HepG2 (cell line): ENCODE results near the gene KIAA1614. TPM values are rescaled to one million over a fixed set of nuclear protein-coding genes. Genes with fewer than 3 reads are reported as not detected.

ENCODE experiments used
- ASH2L ChIP-seq: fragments of 300-600, 200-600 bp; sonication (generic); IDR thresholded peaks from 2 replicates; pipeline ENCODE4 v1.7.0; 2017; ENCODE audit warnings: low read depth, mild to moderate bottlenecking, moderate library complexity, mixed read lengths, low read length; ENCODE audit not compliant: insufficient read length
- BCL6 ChIP-seq: IDR thresholded peaks from 2 replicates; pipeline ENCODE4 v1.6.1; 2016; ENCODE audit warnings: missing genetic modification reagents, missing compliant biosample characterization
- CHCHD3 ChIP-seq: sonication (generic); formaldehyde crosslinking; IDR thresholded peaks from 2 replicates; pipeline ENCODE4 v1.8.0; 2022; ENCODE audit warnings: mild to moderate bottlenecking, missing genetic modification reagents, moderate library complexity
- CREM ChIP-seq, 2 experiments: sonication (generic) in 1 of 2; formaldehyde crosslinking in 1 of 2; IDR thresholded peaks; 2 replicates each; pipeline versions ENCODE4 v1.4.0 to v1.6.1; 2016 to 2020; ENCODE audit warnings: antibody characterized with exemption in 1 of 2, mild to moderate bottlenecking in 1 of 2, missing genetic modification reagents in 1 of 2
- DRAP1 ChIP-seq: IDR thresholded peaks from 2 replicates; pipeline ENCODE4 v1.6.1; 2016; ENCODE audit warnings: missing genetic modification reagents, missing compliant biosample characterization
- GATA4 ChIP-seq: sonication (generic); IDR thresholded peaks from 2 replicates; pipeline ENCODE4 v1.6.1; 2016; ENCODE audit warnings: antibody characterized with exemption, low read depth, borderline replicate concordance
- KAT7 ChIP-seq: IDR thresholded peaks from 2 replicates; pipeline ENCODE4 v1.6.1; 2018; ENCODE audit warnings: borderline replicate concordance, missing compliant biosample characterization
- MAZ ChIP-seq, 2 experiments: sonication (generic) in 1 of 2; formaldehyde crosslinking in 1 of 2; IDR thresholded peaks; 2 replicates each; pipeline versions ENCODE4 v1.5.0 to v1.6.1; 2012 to 2020; ENCODE audit warnings: low read depth in 2 of 2, mild to moderate bottlenecking in 2 of 2, borderline replicate concordance in 1 of 2, improper control_type of control experiment in 1 of 2, low read length in 1 of 2, missing genetic modification reagents in 1 of 2, moderate library complexity in 1 of 2
- MBD4 ChIP-seq: IDR thresholded peaks from 2 replicates; pipeline ENCODE4 v1.6.1; 2012; ENCODE audit warnings: low read length, inconsistent platforms, borderline replicate concordance
- MIER3 ChIP-seq: IDR thresholded peaks from 2 replicates; pipeline ENCODE4 v1.6.1; 2016; ENCODE audit warnings: missing compliant biosample characterization, borderline replicate concordance
- NFYC ChIP-seq: IDR thresholded peaks from 2 replicates; pipeline ENCODE4 v1.6.1; 2016; ENCODE audit warnings: missing genetic modification reagents, missing compliant biosample characterization
- PRDM10 ChIP-seq: sonication (generic); formaldehyde crosslinking; IDR thresholded peaks from 2 replicates; pipeline ENCODE4 v1.4.0; 2020; ENCODE audit warnings: low read depth, missing genetic modification reagents
- PRMT3 ChIP-seq: sonication (generic); formaldehyde crosslinking; IDR thresholded peaks from 2 replicates; pipeline ENCODE4 v1.8.1; 2022; ENCODE audit warnings: low read depth, mild to moderate bottlenecking, moderate library complexity, missing genetic modification reagents, borderline replicate concordance
- SAP130 ChIP-seq: IDR thresholded peaks from 2 replicates; pipeline ENCODE4 v1.6.1; 2016; ENCODE audit warnings: low read depth
- TFDP2 ChIP-seq: sonication (generic); formaldehyde crosslinking; IDR thresholded peaks from 2 replicates; pipeline ENCODE4 v1.4.0; 2020; ENCODE audit warnings: missing genetic modification reagents
- TIGD3 ChIP-seq: sonication (generic); formaldehyde crosslinking; IDR thresholded peaks from 2 replicates; pipeline ENCODE4 v1.5.1; 2020; ENCODE audit warnings: mild to moderate bottlenecking, missing genetic modification reagents, borderline replicate concordance
- XRCC5 ChIP-seq: fragments of 200-400 bp; formaldehyde crosslinking; optimal IDR thresholded peaks from 2 replicates; pipeline ENCODE3; 2017; ENCODE audit warnings: mild to moderate bottlenecking, low read length
- ZBTB42 ChIP-seq: sonication (generic); formaldehyde crosslinking; IDR thresholded peaks from 2 replicates; pipeline ENCODE4 v1.5.0; 2020; ENCODE audit warnings: mild to moderate bottlenecking, missing genetic modification reagents
- ZFP1 ChIP-seq: IDR thresholded peaks from 2 replicates; pipeline ENCODE4 v1.6.1; 2016
- ZNF317 ChIP-seq: sonication (generic); formaldehyde crosslinking; IDR thresholded peaks from 2 replicates; pipeline ENCODE4 v1.5.0; 2020; ENCODE audit warnings: mild to moderate bottlenecking, missing genetic modification reagents
- ZNF451 ChIP-seq: sonication (generic); formaldehyde crosslinking; IDR thresholded peaks from 2 replicates; pipeline ENCODE4 v1.5.0; 2020; ENCODE audit warnings: mild to moderate bottlenecking, missing genetic modification reagents
- ZSCAN9 ChIP-seq: IDR thresholded peaks from 2 replicates; pipeline ENCODE4 v1.6.1; 2016; ENCODE audit warnings: borderline replicate concordance
- polyA plus RNA-seq, 8 experiments: library from polyadenylated mRNA; depleted of rRNA in 3 of 8; stranded (reverse) in 7 of 8; unstranded in 1 of 8; fragments of >200 nt; fragmentation: Illumina TruSeq in 4 of 8; extraction: Trizol in 4 of 8; gene quantifications; 2 replicates each; pipeline versions ENCODE4 v1.2.1 to v1.2.3, GENCODE V29; 2011 to 2016; ENCODE audit warnings: low read depth in 4 of 8, missing spikeins in 1 of 8, mixed read lengths in 1 of 8; ENCODE audit not compliant: insufficient read depth in 1 of 8
- total RNA-seq, 5 experiments: library from RNA; depleted of rRNA; stranded (reverse); fragments of >200 nt; fragmentation: Illumina TruSeq; extraction: Trizol; gene quantifications; 2 replicates each; pipeline ENCODE4 v1.2.3, GENCODE V29; 2016; ENCODE audit warnings: low read depth in 1 of 5

The KIAA1614 gene
- total and polyA plus RNA-seq, 2 of the 13 experiments (the other 11 are each of a cell fraction or from before 2014, with no cell fraction given), result 0.15 to 0.77 TPM

- peak; percentile 21; the same call in 1 of the 2 replicates for TF ChIP-seq TFDP2 (CRISPR knock-in tag)
- 0 out of 2 replicates have a peak, but pooled peaks have one; percentile 26 for TF ChIP-seq ZNF317 (CRISPR knock-in tag)
- 0 out of 2 replicates have a peak, but pooled peaks have one; percentile 28 for TF ChIP-seq ZSCAN9 (CRISPR knock-in tag)
- 0 out of 2 replicates have a peak, but pooled peaks have one; percentile 29 for TF ChIP-seq DRAP1
- TF ChIP-seq NFYC (CRISPR knock-in tag), result peak; percentile 27; the same call in 1 of the 2 replicates
- no peak for TF ChIP-seq KAT7 (CRISPR knock-in tag)
- peak; percentile 33; the same call in 1 of the 2 replicates for TF ChIP-seq MIER3 (CRISPR knock-in tag)
- peak; percentile 67 for TF ChIP-seq SAP130 (CRISPR knock-in tag)
- peak; percentile 55 for TF ChIP-seq XRCC5
- TF ChIP-seq CREM (IDR thresholded peaks at IDR 0.05), result peak; percentile 41; the same call in 1 of the 2 replicates
- no peak for TF ChIP-seq CREM (CRISPR knock-in tag; IDR thresholded peaks at IDR 0.05)
- peak; percentile 48 for TF ChIP-seq ASH2L
- no peak for TF ChIP-seq MBD4
- TF ChIP-seq GATA4, result no peak
- TF ChIP-seq ZFP1 (CRISPR knock-in tag), result 0 out of 2 replicates have a peak, but pooled peaks have one; percentile 52
- TF ChIP-seq ZBTB42, result no peak
- peak; percentile 47; the same call in 1 of the 2 replicates for TF ChIP-seq MAZ (IDR thresholded peaks at IDR 0.05; ENCODE audit: borderline replicate concordance, low read depth, low read length)
- TF ChIP-seq MAZ (CRISPR knock-in tag; IDR thresholded peaks at IDR 0.05; ENCODE audit: low read depth), result no peak
- TF ChIP-seq ZNF451, result no peak
- no peak for TF ChIP-seq CHCHD3 (CRISPR knock-in tag)
- peak; percentile 60 for TF ChIP-seq PRDM10 (CRISPR knock-in tag)
- TF ChIP-seq BCL6 (CRISPR knock-in tag), result peak; percentile 90
- no peak for TF ChIP-seq PRMT3 (CRISPR knock-in tag)
- no peak for TF ChIP-seq TIGD3 (CRISPR knock-in tag)
Measured at GRCh38 chr1:180925471-180926051, 12.9 kb downstream of the KIAA1614 start (continued).
